HEK293 (cell line): Measurements from ENCODE around the gene ACAA1.

ENCODE experiments used
- CTCF ChIP-seq: fragments of 450-650 bp; formaldehyde crosslinking; IDR thresholded peaks from 2 replicates; pipeline ENCODE4 v1.5.1; 2016; ENCODE audit warnings: missing biosample characterization, missing genetic modification characterization
- OSR2 ChIP-seq: fragments of 450-650 bp; formaldehyde crosslinking; IDR thresholded peaks from 2 replicates; pipeline ENCODE4 v1.5.1; 2016; ENCODE audit warnings: missing biosample characterization, missing genetic modification characterization
- REPIN1 ChIP-seq: fragments of 450-650 bp; formaldehyde crosslinking; IDR thresholded peaks from 2 replicates; pipeline ENCODE4 v1.5.1; 2017; ENCODE audit warnings: missing biosample characterization, missing genetic modification characterization, low read depth
- REST ChIP-seq: fragments of 450-650 bp; formaldehyde crosslinking; IDR thresholded peaks from 2 replicates; pipeline ENCODE4 v1.5.1; 2016; ENCODE audit warnings: missing biosample characterization, missing genetic modification characterization
- SP2 ChIP-seq: fragments of 450-650 bp; formaldehyde crosslinking; IDR thresholded peaks from 2 replicates; pipeline ENCODE4 v1.5.1; 2016; ENCODE audit warnings: missing biosample characterization, missing genetic modification characterization
- ZBTB1 ChIP-seq: fragments of 450-650 bp; formaldehyde crosslinking; IDR thresholded peaks from 2 replicates; pipeline ENCODE4 v1.5.1; 2016; ENCODE audit warnings: missing biosample characterization, missing genetic modification characterization
- ZBTB26 ChIP-seq: fragments of 450-650 bp; formaldehyde crosslinking; optimal IDR thresholded peaks from 2 replicates; pipeline ENCODE3; 2016; ENCODE audit warnings: missing biosample characterization, mild to moderate bottlenecking, missing genetic modification characterization
- ZBTB49 ChIP-seq: fragments of 450-650 bp; formaldehyde crosslinking; IDR thresholded peaks from 2 replicates; pipeline ENCODE4 v1.5.1; 2016; ENCODE audit warnings: missing biosample characterization, missing genetic modification characterization, low read depth
- ZBTB7A ChIP-seq: fragments of 450-650 bp; formaldehyde crosslinking; IDR thresholded peaks from 2 replicates; pipeline ENCODE4 v1.5.1; 2016; ENCODE audit warnings: low read depth, missing biosample characterization, missing genetic modification characterization
- ZNF248 ChIP-seq: fragments of 450-650 bp; formaldehyde crosslinking; IDR thresholded peaks from 2 replicates; pipeline ENCODE4 v1.5.1; 2017; ENCODE audit warnings: missing biosample characterization, missing genetic modification characterization
- ZNF274 ChIP-seq, 2 experiments: fragments of 200-500 bp in 1 of 2; fragments of 450-650 bp in 1 of 2; sonication (Bioruptor generic) in 1 of 2; formaldehyde crosslinking in 1 of 2; IDR thresholded peaks; 2 replicates each; pipeline versions ENCODE4 v1.5.1 to v1.6.1; 2014 to 2016; ENCODE audit warnings: borderline replicate concordance in 1 of 2, inconsistent platforms in 1 of 2, low read length in 1 of 2, missing biosample characterization in 1 of 2, missing genetic modification characterization in 1 of 2
- ZNF292 ChIP-seq: fragments of 450-650 bp; formaldehyde crosslinking; IDR thresholded peaks from 2 replicates; pipeline ENCODE4 v1.5.1; 2016; ENCODE audit warnings: low read depth, missing biosample characterization, missing genetic modification characterization, borderline replicate concordance
- ZNF843 ChIP-seq: fragments of 450-650 bp; formaldehyde crosslinking; IDR thresholded peaks from 2 replicates; pipeline ENCODE4 v1.5.1; 2016; ENCODE audit warnings: missing biosample characterization, missing genetic modification characterization

- TF ChIP-seq SP2 (no peak), CTCF (tag by site-specific recombination) (no peak), ZBTB1 (no peak), REPIN1 (tag by site-specific recombination) (no peak), ZNF274 (IDR thresholded peaks at IDR 0.05; ENCODE audit: low read length) (no peak), ZNF274 (tag by site-specific recombination; IDR thresholded peaks at IDR 0.05; ENCODE audit: borderline replicate concordance) (no peak), ZNF292 (tag by site-specific recombination) (no peak), ZBTB26 (no peak), ZNF843 (tag by site-specific recombination) (no peak), OSR2 (tag by site-specific recombination) (no peak), REST (tag by site-specific recombination) (no peak), ZBTB49 (tag by site-specific recombination) (no peak), ZBTB7A (tag by site-specific recombination) (no peak), ZNF248 (tag by site-specific recombination) (no peak)
Measured at GRCh38 chr3:38151667-38152265, 14.8 kb upstream of the ACAA1 start.
